AG10803 (cell line): Measurements from ENCODE around the gene STX17.

Experiments
- DNase-seq: peaks from one replicate; pipeline ENCODE4 v3.0.0; 2010; ENCODE audit warnings: low read depth
- H3K4me3 ChIP-seq: 2 replicates; pipeline ENCODE4 v1.5.1; 2011; ENCODE audit warnings: mild to moderate bottlenecking, low read length, control low read depth
- TF ChIP-seq, protein P1 (sequence below): conservative IDR thresholded peaks from 2 replicates; pipeline ENCODE4 v1.5.1; 2011; ENCODE audit warnings: mild to moderate bottlenecking, low read length, control low read depth, inconsistent platforms

The STX17 gene

DNA sequence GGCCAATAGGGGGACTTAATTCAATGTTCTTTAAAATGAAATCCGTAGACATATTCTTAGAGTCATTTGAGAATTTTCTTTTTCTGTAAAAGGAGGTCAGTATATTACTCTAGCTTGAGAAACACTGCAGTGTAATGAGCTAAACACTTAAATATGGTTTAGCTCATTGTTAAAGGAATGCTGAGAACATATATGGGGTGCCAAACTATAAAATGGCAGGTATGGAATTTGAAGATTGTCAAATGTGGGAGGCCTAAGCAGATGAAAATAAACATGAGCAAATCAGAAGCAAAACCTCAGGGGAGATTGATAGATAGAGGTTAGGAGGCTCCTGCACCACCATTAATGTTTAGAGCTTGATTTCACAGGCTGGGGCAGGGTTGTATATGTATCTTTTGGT is 57.9 kb downstream of the STX17 start:
- TF ChIP-seq, protein P1, sequence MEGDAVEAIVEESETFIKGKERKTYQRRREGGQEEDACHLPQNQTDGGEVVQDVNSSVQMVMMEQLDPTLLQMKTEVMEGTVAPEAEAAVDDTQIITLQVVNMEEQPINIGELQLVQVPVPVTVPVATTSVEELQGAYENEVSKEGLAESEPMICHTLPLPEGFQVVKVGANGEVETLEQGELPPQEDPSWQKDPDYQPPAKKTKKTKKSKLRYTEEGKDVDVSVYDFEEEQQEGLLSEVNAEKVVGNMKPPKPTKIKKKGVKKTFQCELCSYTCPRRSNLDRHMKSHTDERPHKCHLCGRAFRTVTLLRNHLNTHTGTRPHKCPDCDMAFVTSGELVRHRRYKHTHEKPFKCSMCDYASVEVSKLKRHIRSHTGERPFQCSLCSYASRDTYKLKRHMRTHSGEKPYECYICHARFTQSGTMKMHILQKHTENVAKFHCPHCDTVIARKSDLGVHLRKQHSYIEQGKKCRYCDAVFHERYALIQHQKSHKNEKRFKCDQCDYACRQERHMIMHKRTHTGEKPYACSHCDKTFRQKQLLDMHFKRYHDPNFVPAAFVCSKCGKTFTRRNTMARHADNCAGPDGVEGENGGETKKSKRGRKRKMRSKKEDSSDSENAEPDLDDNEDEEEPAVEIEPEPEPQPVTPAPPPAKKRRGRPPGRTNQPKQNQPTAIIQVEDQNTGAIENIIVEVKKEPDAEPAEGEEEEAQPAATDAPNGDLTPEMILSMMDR: no peak
- no peak overlapping the region for H3K4me3 ChIP-seq
- peak; percentile 25 for DNase-seq

DNA sequence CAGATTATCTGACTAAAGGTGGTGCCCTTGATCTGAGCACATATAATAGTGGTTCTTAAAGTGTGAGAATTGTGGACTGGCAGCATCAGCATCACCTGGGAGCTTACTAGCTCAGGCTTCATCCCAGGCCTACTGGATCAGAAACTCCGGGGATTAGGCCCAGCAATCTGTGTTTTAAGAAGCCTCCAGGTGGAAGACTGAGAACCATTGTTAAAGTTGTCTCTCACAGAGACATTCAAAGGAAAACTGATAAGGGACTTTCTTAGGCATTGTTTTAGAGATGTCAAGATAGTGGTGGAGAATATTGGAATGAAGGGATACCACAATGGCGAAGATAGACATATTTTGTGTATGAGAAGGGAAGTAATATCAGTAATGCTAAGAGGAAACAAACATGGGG is 59.5 kb downstream of the STX17 start:
- no peak overlapping the region for H3K4me3 ChIP-seq
- TF ChIP-seq, protein P1: no peak
- DNase-seq: no peak

DNA sequence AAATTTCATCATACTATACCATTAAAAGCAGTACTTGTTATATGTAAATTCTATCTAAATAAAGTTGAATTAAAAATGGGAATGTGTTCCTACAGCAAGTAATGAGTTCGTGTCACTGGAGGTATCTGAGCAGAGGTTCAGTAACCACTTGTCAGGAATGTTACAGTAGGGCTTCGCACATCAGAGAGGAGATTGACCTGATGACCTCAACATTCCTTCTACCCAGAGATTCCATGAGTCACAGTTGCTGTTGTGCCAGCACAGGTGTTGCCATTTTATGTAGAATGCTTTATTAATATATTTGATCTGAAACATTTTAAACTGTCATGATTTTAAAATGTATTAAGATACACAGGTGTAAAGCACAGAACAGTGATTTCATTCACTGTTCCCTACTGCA is 60.3 kb downstream of the STX17 start:
- TF ChIP-seq, protein P1: no peak
- H3K4me3 ChIP-seq: no peak overlapping the region
- peak; percentile 12 for DNase-seq

DNA sequence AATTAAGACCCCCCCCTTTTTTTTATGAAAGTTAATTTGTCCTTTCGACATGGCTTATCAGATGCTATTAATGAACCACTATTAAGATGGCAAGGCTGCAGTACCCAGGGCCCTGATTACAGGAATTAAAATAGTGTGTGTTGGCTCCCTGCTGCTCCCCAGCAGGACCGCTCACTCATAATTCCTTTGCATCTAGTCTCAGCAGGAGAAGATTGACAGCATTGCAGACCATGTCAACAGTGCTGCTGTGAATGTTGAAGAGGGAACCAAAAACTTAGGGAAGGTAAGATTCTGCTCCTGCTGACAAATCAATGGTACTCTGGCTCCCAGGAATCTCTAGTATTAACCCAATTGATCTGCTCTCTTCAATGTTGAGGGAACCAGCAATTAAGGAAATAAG is 61.0 kb downstream of the STX17 start:
- no peak overlapping the region for H3K4me3 ChIP-seq
- TF ChIP-seq, protein P1: no peak
- no peak for DNase-seq

DNA sequence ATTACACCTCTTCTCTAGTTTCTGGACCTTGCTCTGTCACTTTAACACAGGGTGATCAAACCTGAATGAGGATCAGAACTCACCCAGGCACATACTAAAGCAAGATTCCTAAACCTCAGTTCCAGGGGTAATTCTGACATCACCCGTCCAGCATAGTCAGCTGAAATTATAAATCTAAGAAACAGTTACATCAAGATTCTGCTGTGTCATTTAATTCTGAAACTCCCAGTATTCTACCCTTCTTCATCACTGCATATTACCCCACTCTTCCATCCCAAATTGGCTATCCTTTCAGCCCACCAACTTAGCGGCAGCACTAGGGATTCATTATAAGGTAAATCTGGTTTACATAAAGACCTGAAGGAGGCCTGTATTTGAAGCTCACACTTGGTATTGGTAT is 64.0 kb downstream of the STX17 start:
- no peak overlapping the region for H3K4me3 ChIP-seq
- TF ChIP-seq, protein P1: no peak
- DNase-seq: no peak

DNA sequence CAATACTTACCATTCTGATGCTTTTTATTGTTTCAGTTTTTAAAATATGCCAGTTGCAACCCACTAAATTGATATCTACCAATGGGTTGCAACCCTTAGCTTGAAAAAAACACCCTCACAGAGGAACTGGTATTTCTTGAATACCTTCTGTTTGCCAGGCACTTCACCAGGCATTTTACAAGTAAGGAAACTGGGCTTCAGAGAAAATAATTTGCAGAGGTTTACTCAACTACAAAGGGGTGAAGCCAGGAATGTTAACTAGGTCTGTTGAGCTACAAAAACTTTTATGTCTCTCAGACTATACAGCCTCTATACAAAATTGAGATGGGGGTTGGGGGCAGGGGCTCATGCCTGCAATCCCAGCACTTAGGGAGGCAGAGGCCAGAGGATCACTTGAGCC is 65.0 kb downstream of the STX17 start:
- TF ChIP-seq, protein P1: no peak
- DNase-seq: no peak
- no peak overlapping the region for H3K4me3 ChIP-seq

DNA sequence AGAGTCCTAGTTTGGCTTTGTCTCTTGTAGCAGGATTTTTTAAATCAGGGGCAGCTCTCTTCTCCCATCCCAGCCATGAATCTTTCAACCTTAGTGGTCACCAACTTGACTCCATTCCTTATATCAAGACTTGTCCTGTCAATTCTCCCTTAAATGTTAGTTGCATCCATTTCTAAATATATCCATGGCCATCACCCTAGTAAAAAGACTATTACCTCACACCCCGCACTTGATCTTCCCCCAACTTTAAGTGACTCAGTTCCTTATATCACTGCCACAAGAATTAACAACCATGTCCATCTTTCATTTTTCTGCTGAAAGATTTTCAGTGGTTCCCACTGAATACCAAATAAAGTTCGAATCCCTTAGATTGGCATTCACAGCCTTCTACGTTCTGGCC is 67.0 kb downstream of the STX17 start:
- TF ChIP-seq, protein P1: no peak
- no peak for DNase-seq
- H3K4me3 ChIP-seq: no peak overlapping the region
